H1 (cell line): ENCODE data around the gene KCNT1. TPM values are rescaled to one million over a fixed set of nuclear protein-coding genes. Genes with fewer than 3 reads are reported as not detected.

Experiments used
- CTCF ChIA-PET: fragments of 300-600 bp; sonication (Branson Sonifier 250); formaldehyde crosslinking; loops from one replicate; lab custom pipeline; 2021; ENCODE audit not compliant: partially characterized antibody; lab: Charles Lee
- POLR2A ChIA-PET: fragments of 300-600 bp; sonication (Branson Sonifier 250); formaldehyde crosslinking; loops from one replicate; lab custom pipeline; 2021; ENCODE audit warnings: inconsistent platforms; ENCODE audit not compliant: partially characterized antibody; lab: Charles Lee
- DNase-seq, 2 experiments: peaks; one replicate each; pipeline versions ENCODE4 v3.0.0 to v3.0.0-alpha.2; 2010 to 2022; ENCODE audit warnings: low spot score in 2 of 2, low read depth in 1 of 2, mixed read lengths in 1 of 2
- FAIRE-seq: peaks from 2 replicates; lab custom pipeline; 2011; peaks lifted over from hg19 to GRCh38; lab: Jason Lieb, UNC
- H2AFZ ChIP-seq: 2 replicates; pipeline ENCODE4 v1.8.1; 2012; ENCODE audit warnings: low read length, inconsistent platforms
- H2AK5ac ChIP-seq: 2 replicates; pipeline ENCODE4 v1.6.1; 2013; ENCODE audit warnings: low read depth, low read length
- H2BK120ac ChIP-seq: replicated peaks from 2 replicates; pipeline ENCODE3; 2013; ENCODE audit warnings: low read depth, low read length, inconsistent platforms
- H2BK12ac ChIP-seq: 2 replicates; pipeline ENCODE4 v1.6.1; 2013; ENCODE audit warnings: low read depth, low read length
- H2BK15ac ChIP-seq: 2 replicates; pipeline ENCODE4 v1.6.1; 2013; ENCODE audit warnings: low read length
- H2BK20ac ChIP-seq: 2 replicates; pipeline ENCODE4 v1.6.1; 2013; ENCODE audit warnings: low read length
- H2BK5ac ChIP-seq: 2 replicates; pipeline ENCODE4 v1.6.1; 2013; ENCODE audit warnings: low read depth, low read length
- H3K14ac ChIP-seq: 2 replicates; pipeline ENCODE4 v1.6.1; 2013; ENCODE audit warnings: inconsistent platforms; ENCODE audit not compliant: insufficient read length
- H3K18ac ChIP-seq: 2 replicates; pipeline ENCODE4 v1.6.1; 2013; ENCODE audit warnings: low read length; ENCODE audit errors: extremely low read depth
- H3K23ac ChIP-seq: 2 replicates; pipeline ENCODE4 v1.6.1; 2013; ENCODE audit warnings: inconsistent platforms; ENCODE audit not compliant: insufficient read length
- H3K23me2 ChIP-seq: 2 replicates; pipeline ENCODE4 v1.6.1; 2013; ENCODE audit warnings: low read depth, low read length
- H3K27ac ChIP-seq: 2 replicates; pipeline ENCODE4 v1.6.1; 2011; ENCODE audit warnings: low read depth, low read length, inconsistent platforms
- H3K27me3 ChIP-seq, 4 experiments: replicated peaks in 1 of 4; 1 replicate in 1 of 4; 2 replicates in 3 of 4; pipeline versions ENCODE4 v1.6.1 to v1.8.1; 2011 to 2013; ENCODE audit warnings: low read length in 3 of 4, mild to moderate bottlenecking in 3 of 4, inconsistent platforms in 2 of 4, mixed read lengths in 2 of 4, moderate library complexity in 1 of 4; ENCODE audit not compliant: control insufficient read depth in 3 of 4, insufficient read depth in 3 of 4; ENCODE audit errors: extremely low read depth in 1 of 4
- H3K36me3 ChIP-seq, 4 experiments: 2 replicates each; pipeline versions ENCODE4 v1.6.1 to v1.8.1; 2011 to 2013; ENCODE audit warnings: mild to moderate bottlenecking in 4 of 4, low read length in 3 of 4, moderate library complexity in 2 of 4, control low read depth in 1 of 4, inconsistent platforms in 1 of 4; ENCODE audit not compliant: insufficient read depth in 4 of 4, control insufficient read depth in 2 of 4
- H3K4ac ChIP-seq: replicated peaks from 2 replicates; pipeline ENCODE3; 2013; ENCODE audit warnings: low read length, low read depth, mixed read lengths, inconsistent platforms; ENCODE audit not compliant: insufficient read length
- H3K4me1 ChIP-seq, 4 experiments: replicated peaks in 1 of 4; 1 replicate in 1 of 4; 2 replicates in 3 of 4; pipeline versions ENCODE4 v1.6.1 to v1.8.1; 2011 to 2013; ENCODE audit warnings: low read length in 3 of 4, inconsistent platforms in 2 of 4, mixed read lengths in 1 of 4; ENCODE audit not compliant: insufficient read depth in 4 of 4, control insufficient read depth in 3 of 4
- H3K4me2 ChIP-seq, 2 experiments: 2 replicates each; pipeline versions ENCODE4 v1.6.1 to v1.8.1; 2011 to 2013; ENCODE audit warnings: low read depth in 2 of 2, low read length in 2 of 2, control low read depth in 1 of 2, inconsistent platforms in 1 of 2, mild to moderate bottlenecking in 1 of 2; ENCODE audit not compliant: insufficient read depth in 1 of 2
- H3K4me3 ChIP-seq, 4 experiments: fragments of 200-600, 300-600 bp in 1 of 4; sonication (generic), shearing (Covaris generic), sonication (Bioruptor Twin) in 1 of 4; 2 replicates each; pipeline versions ENCODE4 v1.5.1 to v1.8.1; 2011 to 2016; ENCODE audit warnings: low read length in 4 of 4, low read depth in 3 of 4, control low read depth in 2 of 4, inconsistent platforms in 2 of 4, mild to moderate bottlenecking in 2 of 4, mixed read lengths in 1 of 4, moderate library complexity in 1 of 4; ENCODE audit not compliant: insufficient read depth in 2 of 4; ENCODE audit errors: extremely low read depth in 1 of 4
- H3K56ac ChIP-seq: replicated peaks from 2 replicates; pipeline ENCODE3; 2013; ENCODE audit warnings: low read depth, mild to moderate bottlenecking, mixed read lengths, low read length, inconsistent platforms; ENCODE audit not compliant: insufficient read length
- H3K79me1 ChIP-seq: 2 replicates; pipeline ENCODE4 v1.6.1; 2013; ENCODE audit warnings: low read depth, low read length, control low read depth
- H3K79me2 ChIP-seq, 2 experiments: 2 replicates each; pipeline versions ENCODE4 v1.6.1 to v1.8.1; 2012 to 2013; ENCODE audit warnings: low read length in 2 of 2, mild to moderate bottlenecking in 2 of 2, inconsistent platforms in 1 of 2; ENCODE audit not compliant: insufficient read depth in 2 of 2, control insufficient read depth in 1 of 2
- H3K9ac ChIP-seq, 4 experiments: replicated peaks in 1 of 4; 1 replicate in 1 of 4; 2 replicates in 3 of 4; pipeline versions ENCODE4 v1.6.1 to v1.8.1; 2011 to 2013; ENCODE audit warnings: low read depth in 3 of 4, low read length in 3 of 4, control low read depth in 2 of 4, mild to moderate bottlenecking in 2 of 4, moderate library complexity in 2 of 4, inconsistent platforms in 1 of 4; ENCODE audit errors: extremely low read depth in 1 of 4
- H3K9me3 ChIP-seq, 2 experiments: 2 replicates each; pipeline versions ENCODE4 v1.6.1 to v1.8.1; 2012 to 2013; ENCODE audit warnings: mild to moderate bottlenecking in 2 of 2, moderate library complexity in 2 of 2, control low read depth in 1 of 2, inconsistent platforms in 1 of 2, low read depth in 1 of 2, low read length in 1 of 2, mixed read lengths in 1 of 2; ENCODE audit not compliant: insufficient read depth in 2 of 2
- H4K20me1 ChIP-seq, 2 experiments: replicated peaks in 1 of 2; 2 replicates each; pipeline versions ENCODE3 to v1.8.1; 2011 to 2013; ENCODE audit warnings: inconsistent platforms in 2 of 2, low read length in 2 of 2, mild to moderate bottlenecking in 1 of 2; ENCODE audit not compliant: insufficient read depth in 2 of 2, control insufficient read depth in 1 of 2
- H4K5ac ChIP-seq: 2 replicates; pipeline ENCODE4 v1.6.1; 2013; ENCODE audit warnings: low read length, low read depth, mixed read lengths, inconsistent platforms; ENCODE audit not compliant: insufficient read length
- H4K8ac ChIP-seq: 2 replicates; pipeline ENCODE4 v1.8.0; 2013; ENCODE audit warnings: mild to moderate bottlenecking, moderate library complexity, low read length, inconsistent platforms; ENCODE audit not compliant: insufficient read depth; ENCODE audit errors: extremely low read depth
- H4K91ac ChIP-seq: replicated peaks from 2 replicates; pipeline ENCODE3; 2013; ENCODE audit warnings: low read length, mixed read lengths, inconsistent platforms; ENCODE audit not compliant: insufficient read length
- CHD2 ChIP-seq: IDR thresholded peaks from 2 replicates; pipeline ENCODE4 v1.6.1; 2012; ENCODE audit warnings: low read length, improper control_type of control experiment
- EGR1 ChIP-seq: IDR thresholded peaks from 2 replicates; pipeline ENCODE4 v1.6.1; 2011; ENCODE audit warnings: low read depth, low read length, borderline replicate concordance
- TCF12 ChIP-seq: IDR thresholded peaks from 2 replicates; pipeline ENCODE4 v1.6.1; 2011; ENCODE audit warnings: low read depth, mild to moderate bottlenecking, low read length
- YY1 ChIP-seq: IDR thresholded peaks from 2 replicates; pipeline ENCODE4 v1.6.1; 2011; ENCODE audit warnings: low read depth, mild to moderate bottlenecking, low read length
- ZNF274 ChIP-seq: IDR thresholded peaks from 2 replicates; pipeline ENCODE4 v1.7.0; 2012; ENCODE audit warnings: low read length, borderline replicate concordance; ENCODE audit errors: extremely low read depth
- WGBS, 2 experiments: shearing (Covaris generic) in 1 of 2; methylation state at CpG; one replicate each; pipeline versions ENCODE4 v1.1.6 to v1.1.7; 2013 to 2015; ENCODE audit warnings: low lambda C conversion rate in 2 of 2, mixed read lengths in 2 of 2, inconsistent platforms in 1 of 2, low coverage in 1 of 2, missing lambda C conversion rate in 1 of 2; ENCODE audit not compliant: insufficient replicate concordance in 2 of 2, insufficient coverage in 1 of 2, insufficient read length in 1 of 2; ENCODE audit errors: extremely low coverage in 1 of 2, missing lambda C conversion rate in 1 of 2; 5-methylcytosine and 5-hydroxymethylcytosine counted together
- polyA plus RNA-seq, 7 experiments: library from polyadenylated mRNA; depleted of rRNA in 3 of 7; stranded (reverse) in 5 of 7; unstranded in 2 of 7; fragments of >200 nt in 5 of 7; fragments of 200-250 nt in 2 of 7; gene quantifications; 1 replicate in 5 of 7; 2 replicates in 1 of 7; 4 replicates in 1 of 7; pipeline versions ENCODE4 v1.2.1 to v1.2.3, GENCODE V29; 2011 to 2013; ENCODE audit warnings: missing spikeins in 2 of 7, mixed read lengths in 2 of 7
- total RNA-seq: library from RNA; stranded (reverse); fragmentation: NEBNext Ultra II Directional; extraction: Animal tissue kit (Norgen Biotek cat#: 25700); gene quantifications from 2 replicates; pipeline ENCODE4 v1.2.1, GENCODE V29; 2021

KCNT1 gene
- total and polyA plus RNA-seq, 2 of the 8 experiments (the other 6 are each of a cell fraction or from before 2014, with no cell fraction given) = 0.13 to 0.20 TPM

DNA sequence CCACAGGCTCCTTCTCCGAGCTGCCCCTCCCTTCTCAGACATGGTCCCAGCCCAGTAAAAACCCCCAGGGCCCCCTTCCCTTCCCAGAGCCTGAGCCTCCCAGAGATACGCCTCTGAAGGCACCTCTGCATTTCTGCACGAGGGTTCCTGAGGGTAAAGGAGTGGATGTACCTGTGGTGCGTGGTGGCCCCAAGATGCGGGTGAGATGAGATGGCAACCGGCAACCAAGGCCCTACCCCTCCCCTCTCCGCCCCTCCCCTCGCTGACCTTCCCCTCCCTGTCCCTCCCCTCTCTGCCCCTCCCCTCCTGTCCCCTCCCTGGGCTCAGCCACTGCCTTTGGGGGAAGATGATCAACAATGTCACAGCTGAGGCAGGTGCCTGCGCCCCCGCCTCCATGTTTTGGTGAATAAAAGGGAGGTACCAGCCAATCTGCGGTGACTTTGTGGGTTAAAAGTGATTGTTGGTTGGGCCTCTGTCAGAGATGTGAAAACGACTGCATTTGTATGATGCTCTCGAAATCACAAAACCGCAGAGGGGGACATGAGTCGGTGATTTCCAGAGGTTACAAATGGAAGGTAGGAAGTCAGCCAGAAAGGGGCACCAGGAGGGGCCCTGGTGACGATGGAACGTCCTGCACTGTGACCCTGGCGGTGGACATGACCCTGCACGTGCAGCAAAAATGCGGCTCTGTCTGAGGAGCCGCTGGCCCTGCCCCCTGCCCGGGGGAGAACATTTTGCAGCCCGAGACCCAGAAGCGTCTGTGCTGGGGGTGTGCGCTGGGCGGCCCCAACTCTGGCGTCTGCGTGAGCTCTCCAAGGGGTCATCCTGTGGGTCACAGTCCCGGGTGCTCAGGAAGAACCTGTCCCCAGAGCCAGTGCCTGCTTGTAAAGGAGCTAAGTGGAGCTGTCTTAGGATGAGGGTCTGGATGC is 35.2 kb upstream of the KCNT1 start:
- H3K9ac ChIP-seq = no peak overlapping the region
- no peak overlapping the region for H2BK120ac ChIP-seq
- POLR2A ChIA-PET = interaction anchor here (0.5 to 0.9 kb wide), 3 partner anchors 9 to 79 kb away, joined by 3 to 4 read pairs (median 3); no protein-coding TSS in a partner anchor
- H3K23me2 ChIP-seq = no peaks in the 10 kb centered on the region
- no peak overlapping the region for H2BK20ac ChIP-seq
- no peaks in the 10 kb centered on the region; a peak in 1 of 7 replicates for H3K27me3 ChIP-seq
- H4K8ac ChIP-seq = 0 out of 2 replicates have a peak overlapping the region, but pooled peaks have one; percentile 40
- no peak overlapping the region for H3K14ac ChIP-seq
- no peak overlapping the region for H3K4me2 ChIP-seq
- no peak overlapping the region for H3K18ac ChIP-seq
- H2AFZ ChIP-seq = no peak overlapping the region
- no peaks in the 10 kb centered on the region for H3K79me2 ChIP-seq
- no peaks in the 10 kb centered on the region for H3K79me1 ChIP-seq
- H3K56ac ChIP-seq = no peak overlapping the region
- H4K91ac ChIP-seq = no peak overlapping the region
- no peak overlapping the region for H2AK5ac ChIP-seq
- no peak overlapping the region for H2BK5ac ChIP-seq
- no peak overlapping the region for H3K4ac ChIP-seq
- H4K20me1 ChIP-seq = no peaks in the 10 kb centered on the region
- no peak overlapping the region for H3K4me3 ChIP-seq
- no peak overlapping the region for H2BK15ac ChIP-seq
- no peak overlapping the region for H3K27ac ChIP-seq
- no peak overlapping the region for H2BK12ac ChIP-seq
- TF ChIP-seq EGR1 (no peak), ZNF274 (no peak), YY1 (no peak), CHD2 (no peak), TCF12 (no peak)
- 89% methylated on average over 24 of the region's 29 CpGs; no CpG with 5 or more reads in 1 of the 2 experiments for WGBS, 2 experiments
- H3K4me1 ChIP-seq = peaks cover 0 to 6% (median 3%) of the 10 kb centered on the region in 4 experiments; a peak in 4 of 7 replicates
- no peak overlapping the region for H4K5ac ChIP-seq
- H3K36me3 ChIP-seq = no peaks in the 10 kb centered on the region
- H3K23ac ChIP-seq = no peak overlapping the region
- no peak for DNase-seq
- H3K9me3 ChIP-seq = peaks cover 4 to 19% of the 10 kb centered on the region in 2 experiments; a peak in 3 of 4 replicates
- no peak for FAIRE-seq
- CTCF ChIA-PET = interaction anchor here (0.6 to 1.6 kb wide), 5 partner anchors 9 to 165 kb away, joined by 3 to 4 read pairs (median 3); no protein-coding TSS in a partner anchor
